Pancreas (tissue), 10 donors: Measurements from ENCODE around the gene TSPAN7. TPM values are rescaled to one million over a fixed set of nuclear protein-coding genes. Genes with fewer than 3 reads are reported as not detected.

Experiments used
- ATAC-seq, 4 donors: fragments of 200-7000 bp; cut with Tn5 transposase; one replicate each; pipeline versions ENCODE4 v1.8.0 to v1.9.1; 2020; ENCODE audit warnings: mild to moderate bottlenecking in 4 of 4, moderate library complexity in 4 of 4
- DNase-seq, 6 donors: peaks; one replicate each; pipeline ENCODE4 v3.0.0-alpha.2; 2020
- FAIRE-seq: peaks from 2 replicates; lab custom pipeline; 2012; peaks lifted over from hg19 to GRCh38; lab: Jason Lieb, UNC
- H3K27ac ChIP-seq, 4 donors: fragments of 200-600 bp; sonication (generic); 1 replicate in 3 of 4; 2 replicates in 1 of 4; pipeline versions ENCODE4 v1.5.0 to v1.8.0; 2020
- H3K27me3 ChIP-seq, 4 donors: fragments of 200-600 bp; one replicate each; pipeline ENCODE4 v1.8.0; 2021
- H3K36me3 ChIP-seq, 3 donors: fragments of 200-600 bp; sonication (generic) in 1 of 3; one replicate each; pipeline versions ENCODE4 v1.5.0 to v1.8.0; 2020 to 2021
- H3K4me1 ChIP-seq, 3 donors: fragments of 200-600 bp; one replicate each; pipeline ENCODE4 v1.8.0; 2021
- H3K4me3 ChIP-seq, 4 donors: fragments of 200-600 bp; sonication (generic) in 2 of 4; one replicate each; pipeline versions ENCODE4 v1.5.0 to v1.8.0; 2020 to 2021
- H3K9me3 ChIP-seq, 4 donors: fragments of 200-600 bp; one replicate each; pipeline ENCODE4 v1.8.0; 2021
- WGBS, 2 donors: extraction: QIAGEN DNeasy Blood & Tissue Kit; methylation state at CpG; one replicate each; pipeline ENCODE4 v1.1.7; 2013; 5-methylcytosine and 5-hydroxymethylcytosine counted together
- intact Hi-C, 3 donors: fragments of 100-400 bp; cut with DNase I; formaldehyde crosslinking; loops; one replicate each; pipeline versions ENCODE4 v1.11.1 to v1.14.2; 2022
- polyA plus RNA-seq, 2 donors: library from polyadenylated mRNA; stranded (reverse); fragments of 200-250 nt; gene quantifications; one replicate each; pipeline ENCODE4 v1.2.3, GENCODE V29; 2013
- total RNA-seq, 6 donors: library from RNA; stranded (reverse); fragmentation: NEBNext Ultra II Directional in 4 of 6; extraction: Animal tissue kit (Norgen Biotek cat#: 25700) in 4 of 6; gene quantifications; one replicate each; pipeline versions ENCODE4 v1.2.1 to v1.2.4, GENCODE V29; 2021 to 2023
- TF ChIP-seq, protein P1 (sequence below), 4 donors: fragments of 200-600 bp; sonication (generic) in 3 of 4; IDR thresholded peaks; one replicate each; pipeline versions ENCODE4 v1.5.0 to v1.8.0; 2021; ENCODE audit warnings: antibody characterized with exemption in 4 of 4
- donor health status: healthy with polysubstance abuse.
- donor health status: DM: no; HTN: no; CAD: no; lungs with moderate emphysema.
- donor health status: DM: no; HTN: no; CAD: no.
- donor health status: control.
- donor health status: control.
- donor health status: Bipolar disorder and iron deficiency.
- donor health status: DM: yes; HTN: yes; CAD: no.
- donor health status: DM: no; HTN: no; CAD: no.
- donor health status: DM: no; HTN: no; CAD: no.
- donor health status: DM: yes; HTN: yes; CAD: no.

TSPAN7 gene
- total and polyA plus RNA-seq, 8 donors: 5.3 to 68.1 (median 12.7) TPM

DNA sequence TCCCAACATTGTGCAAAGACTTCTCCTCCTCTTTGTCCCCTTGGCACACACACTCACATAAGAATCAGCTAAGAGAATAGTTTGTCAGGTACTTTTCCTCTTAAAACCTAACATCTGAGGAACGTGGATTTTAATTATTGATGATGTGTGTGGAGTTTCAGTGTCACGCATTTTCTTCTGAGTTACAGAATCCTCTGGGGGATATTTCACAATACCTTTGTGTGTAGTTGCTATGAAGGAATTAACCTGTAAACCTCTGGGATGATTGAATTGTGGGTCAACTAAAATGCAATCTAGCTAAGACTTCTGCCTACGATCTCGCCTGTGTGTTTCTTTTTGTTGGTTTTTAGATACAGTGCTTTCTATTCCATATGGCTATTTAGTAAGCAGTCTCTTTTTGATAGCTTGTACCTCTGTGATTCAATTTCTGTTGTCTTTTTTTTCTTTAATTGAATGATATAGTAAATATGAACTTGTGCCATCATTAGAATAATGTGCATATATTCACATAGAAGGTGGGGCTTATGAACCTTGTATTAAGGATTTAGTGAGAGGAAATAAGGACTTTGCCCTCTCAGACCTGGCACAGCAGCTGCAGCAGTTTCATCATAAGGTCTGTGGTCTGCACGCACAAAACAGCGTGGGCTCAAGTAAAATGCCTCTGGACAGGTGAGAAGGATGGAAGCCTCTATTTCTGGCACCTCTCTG, 99.2 kb downstream of the TSPAN7 start:
- Histone ChIP-seq H3K27ac (no peak overlapping the region), H3K4me3 (no peak overlapping the region), H3K4me1 (peaks cover 0 to 5% (median 0%) of the 10 kb centered on the region in 3 donors), H3K36me3 (no peaks in the 10 kb centered on the region), H3K9me3 (no peaks in the 10 kb centered on the region), H3K27me3 (peaks cover 0 to 4% (median 0%) of the 10 kb centered on the region in 4 donors)
- intact Hi-C loops: no loop called here
- ATAC-seq (peak; percentile 51 to 70 (median 58)), FAIRE-seq (no peak), DNase-seq (no peak)
- TF ChIP-seq, protein P1, sequence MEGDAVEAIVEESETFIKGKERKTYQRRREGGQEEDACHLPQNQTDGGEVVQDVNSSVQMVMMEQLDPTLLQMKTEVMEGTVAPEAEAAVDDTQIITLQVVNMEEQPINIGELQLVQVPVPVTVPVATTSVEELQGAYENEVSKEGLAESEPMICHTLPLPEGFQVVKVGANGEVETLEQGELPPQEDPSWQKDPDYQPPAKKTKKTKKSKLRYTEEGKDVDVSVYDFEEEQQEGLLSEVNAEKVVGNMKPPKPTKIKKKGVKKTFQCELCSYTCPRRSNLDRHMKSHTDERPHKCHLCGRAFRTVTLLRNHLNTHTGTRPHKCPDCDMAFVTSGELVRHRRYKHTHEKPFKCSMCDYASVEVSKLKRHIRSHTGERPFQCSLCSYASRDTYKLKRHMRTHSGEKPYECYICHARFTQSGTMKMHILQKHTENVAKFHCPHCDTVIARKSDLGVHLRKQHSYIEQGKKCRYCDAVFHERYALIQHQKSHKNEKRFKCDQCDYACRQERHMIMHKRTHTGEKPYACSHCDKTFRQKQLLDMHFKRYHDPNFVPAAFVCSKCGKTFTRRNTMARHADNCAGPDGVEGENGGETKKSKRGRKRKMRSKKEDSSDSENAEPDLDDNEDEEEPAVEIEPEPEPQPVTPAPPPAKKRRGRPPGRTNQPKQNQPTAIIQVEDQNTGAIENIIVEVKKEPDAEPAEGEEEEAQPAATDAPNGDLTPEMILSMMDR (IDR thresholded peaks at IDR 0.05): no peak
- 30 to 35% methylated on average over 6 of the region's 6 CpGs for WGBS, 2 donors

DNA sequence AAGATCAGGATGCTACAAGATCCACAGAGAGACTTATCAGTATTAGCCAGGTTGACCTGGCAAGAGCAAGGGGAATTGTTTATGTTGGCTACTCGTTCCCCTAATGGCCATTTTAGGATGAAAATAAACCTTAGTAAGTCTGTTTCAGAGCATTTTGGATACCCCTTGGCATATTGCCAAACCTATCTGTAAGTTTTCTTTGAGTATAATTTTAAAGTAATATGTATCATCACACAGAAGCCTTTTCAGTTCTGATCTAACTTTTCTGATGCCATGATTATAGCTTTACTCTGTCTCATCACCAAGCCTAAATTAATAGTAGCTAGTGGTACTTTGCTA, 99.7 kb downstream of the TSPAN7 start:
- intact Hi-C loops: no loop called here
- TF ChIP-seq, protein P1 (IDR thresholded peaks at IDR 0.05): no peak
- H3K27ac ChIP-seq: no peak overlapping the region
- DNase-seq (no peak), ATAC-seq (peak in 1 of 4 donors; percentile 14), FAIRE-seq (no peak)
- no peaks in the 10 kb centered on the region for H3K36me3 ChIP-seq
- 14% methylated on average over 1 of the region's 1 CpG for WGBS, 2 donors
- no peaks in the 10 kb centered on the region for H3K9me3 ChIP-seq
- H3K4me3 ChIP-seq: no peak overlapping the region
- H3K27me3 ChIP-seq: peaks cover 0 to 4% (median 0%) of the 10 kb centered on the region in 4 donors
- peaks cover 0 to 5% (median 0%) of the 10 kb centered on the region in 3 donors for H3K4me1 ChIP-seq

DNA sequence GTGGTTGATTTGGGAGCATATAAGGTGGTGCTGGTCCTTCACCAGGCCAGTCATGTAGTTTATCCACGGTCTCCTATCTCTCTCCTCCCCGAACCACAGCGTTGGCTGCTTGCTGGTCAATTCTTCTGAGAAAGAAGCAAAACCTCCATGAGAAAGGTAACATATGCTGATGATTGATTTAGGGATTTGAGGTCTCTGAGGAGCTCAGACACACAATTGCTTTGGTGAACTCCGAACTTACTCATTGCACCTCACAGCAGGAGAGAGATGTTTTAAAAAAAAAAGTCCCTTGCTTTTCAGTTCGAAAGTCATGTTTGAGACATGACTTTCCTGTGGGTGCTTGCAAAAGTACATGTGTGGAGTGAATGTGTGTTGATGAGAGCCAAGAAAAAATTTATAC, 100.2 kb downstream of the TSPAN7 start:
- ATAC-seq (peak in 3 of 4 donors; percentile 24 to 46 (median 39)), DNase-seq (no peak), FAIRE-seq (no peak)
- TF ChIP-seq, protein P1 (IDR thresholded peaks at IDR 0.05): no peak
- Histone ChIP-seq H3K27me3 (peaks cover 0 to 4% (median 0%) of the 10 kb centered on the region in 4 donors), H3K4me3 (no peak overlapping the region), H3K27ac (no peak overlapping the region), H3K4me1 (peaks cover 0 to 5% (median 0%) of the 10 kb centered on the region in 3 donors), H3K9me3 (no peaks in the 10 kb centered on the region), H3K36me3 (no peaks in the 10 kb centered on the region)
- WGBS, 2 donors: 43 to 49% methylated on average over 5 of the region's 5 CpGs
- intact Hi-C loops: no loop called here

DNA sequence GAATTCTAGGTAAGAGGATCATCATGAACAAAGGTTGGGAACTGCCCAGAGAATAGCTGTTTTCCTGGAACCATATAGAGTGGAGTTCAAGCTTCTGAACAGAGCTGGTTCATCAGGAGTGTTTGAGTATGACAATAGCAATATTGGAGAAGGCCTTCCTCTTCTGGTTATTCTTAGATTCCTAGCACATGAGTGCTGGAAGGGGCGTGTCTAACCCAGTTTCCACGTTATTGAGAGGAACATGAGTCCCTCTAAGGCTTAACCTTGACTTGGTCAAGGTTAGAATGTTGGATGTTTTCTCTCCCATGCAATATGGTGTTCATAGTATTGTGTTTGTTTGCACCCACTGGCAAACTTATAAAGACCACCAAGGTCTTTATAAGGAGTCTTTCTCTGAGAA, 101.3 kb downstream of the TSPAN7 start:
- H3K27me3 ChIP-seq: no peaks in the 10 kb centered on the region
- DNase-seq: no peak
- 50 to 63% methylated on average over 2 of the region's 2 CpGs for WGBS, 2 donors
- H3K9me3 ChIP-seq: no peaks in the 10 kb centered on the region
- H3K36me3 ChIP-seq: no peaks in the 10 kb centered on the region
- ATAC-seq: no peak
- no peak overlapping the region for H3K4me3 ChIP-seq
- FAIRE-seq: no peak
- TF ChIP-seq, protein P1 (IDR thresholded peaks at IDR 0.05): no peak
- H3K4me1 ChIP-seq: peaks cover 0 to 5% (median 0%) of the 10 kb centered on the region in 3 donors
- no peak overlapping the region for H3K27ac ChIP-seq
- intact Hi-C loops: no loop called here

DNA sequence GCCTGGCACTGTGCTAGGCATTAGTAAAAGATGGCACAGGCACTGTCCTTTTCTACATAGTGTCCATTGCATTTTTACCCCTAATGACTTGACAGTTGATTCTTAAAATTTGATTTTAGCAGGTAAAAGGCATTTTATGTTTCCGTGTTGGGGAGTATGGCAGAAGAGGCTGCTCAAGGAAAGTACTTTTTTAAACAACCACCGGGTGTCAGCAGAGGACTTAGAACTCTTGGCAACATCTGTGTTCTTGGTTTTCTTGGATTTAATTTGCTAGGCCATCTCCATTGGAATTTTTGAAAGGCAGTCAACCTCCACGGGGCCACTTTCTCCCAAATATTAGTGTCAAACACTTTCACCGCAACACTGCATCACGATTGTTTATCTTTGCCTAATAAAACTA, 102.9 kb downstream of the TSPAN7 start:
- 7 to 8% methylated on average over 5 of the region's 5 CpGs for WGBS, 2 donors
- ATAC-seq: peak in 3 of 4 donors; percentile 67 to 80 (median 76)

More for the DNA sequence above, 102.9 kb downstream of the TSPAN7 start:
- H3K36me3 ChIP-seq: no peaks in the 10 kb centered on the region
- H3K9me3 ChIP-seq: no peaks in the 10 kb centered on the region
- H3K27me3 ChIP-seq: no peaks in the 10 kb centered on the region
- peaks cover 0 to 5% (median 0%) of the 10 kb centered on the region in 3 donors for H3K4me1 ChIP-seq
- H3K27ac ChIP-seq: no peak overlapping the region
- intact Hi-C loops: no loop called here
- no peak overlapping the region for H3K4me3 ChIP-seq
- peak in 1 of 6 donors; percentile 24 for DNase-seq
- TF ChIP-seq, protein P1 (IDR thresholded peaks at IDR 0.05): peak; percentile 11 to 31 (median 26)
- no peak for FAIRE-seq
